Upper lobe of left lung (tissue), 4 donors: ENCODE data around the gene DCBLD1.

Experiments used
- EP300 ChIP-seq, 4 donors: sonication (generic); formaldehyde crosslinking; IDR thresholded peaks; one replicate each; pipeline ENCODE4 v1.5.1; 2017; ENCODE audit warnings: antibody characterized with exemption in 4 of 4, control low read depth in 2 of 4
- POLR2A ChIP-seq, 4 donors: fragments of 450-650 bp; IDR thresholded peaks; one replicate each; pipeline ENCODE4 v1.5.1; 2016 to 2017; ENCODE audit warnings: antibody characterized with exemption in 4 of 4, mild to moderate bottlenecking in 2 of 4
- TF ChIP-seq, protein P1 (sequence below), 6 experiments: fragments of 450-650 bp in 4 of 6; fragments of 200-600 bp in 2 of 6; sonication (generic) in 2 of 6; IDR thresholded peaks; one replicate each; pipeline ENCODE4 v1.5.1; 2016 to 2019; ENCODE audit warnings: antibody characterized with exemption in 6 of 6

DNA sequence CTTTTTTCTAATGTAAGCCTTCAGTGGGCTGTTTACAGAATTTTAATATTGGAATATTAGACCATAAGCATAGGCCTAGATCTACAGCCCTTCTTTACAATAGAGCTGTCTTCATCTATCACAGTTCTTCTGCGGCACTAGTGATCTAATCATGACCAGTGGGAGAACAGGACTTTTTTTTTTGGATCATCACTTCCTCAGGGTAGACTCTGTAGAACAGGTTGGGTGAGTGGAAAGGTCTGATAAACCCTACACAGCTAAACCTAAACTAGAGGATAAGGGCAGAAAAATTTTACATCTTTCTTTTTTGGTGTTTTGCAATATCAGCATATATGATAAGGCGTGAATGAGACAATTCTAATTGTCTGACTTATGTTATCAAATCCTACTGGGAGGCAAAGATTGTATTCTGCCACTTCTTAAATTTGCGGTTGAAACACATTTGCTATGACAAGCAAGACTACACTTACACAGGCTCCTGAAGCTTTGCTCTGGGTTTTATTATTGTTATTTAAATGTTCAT is 67.7 kb downstream of the DCBLD1 start:
- TF ChIP-seq, protein P1, sequence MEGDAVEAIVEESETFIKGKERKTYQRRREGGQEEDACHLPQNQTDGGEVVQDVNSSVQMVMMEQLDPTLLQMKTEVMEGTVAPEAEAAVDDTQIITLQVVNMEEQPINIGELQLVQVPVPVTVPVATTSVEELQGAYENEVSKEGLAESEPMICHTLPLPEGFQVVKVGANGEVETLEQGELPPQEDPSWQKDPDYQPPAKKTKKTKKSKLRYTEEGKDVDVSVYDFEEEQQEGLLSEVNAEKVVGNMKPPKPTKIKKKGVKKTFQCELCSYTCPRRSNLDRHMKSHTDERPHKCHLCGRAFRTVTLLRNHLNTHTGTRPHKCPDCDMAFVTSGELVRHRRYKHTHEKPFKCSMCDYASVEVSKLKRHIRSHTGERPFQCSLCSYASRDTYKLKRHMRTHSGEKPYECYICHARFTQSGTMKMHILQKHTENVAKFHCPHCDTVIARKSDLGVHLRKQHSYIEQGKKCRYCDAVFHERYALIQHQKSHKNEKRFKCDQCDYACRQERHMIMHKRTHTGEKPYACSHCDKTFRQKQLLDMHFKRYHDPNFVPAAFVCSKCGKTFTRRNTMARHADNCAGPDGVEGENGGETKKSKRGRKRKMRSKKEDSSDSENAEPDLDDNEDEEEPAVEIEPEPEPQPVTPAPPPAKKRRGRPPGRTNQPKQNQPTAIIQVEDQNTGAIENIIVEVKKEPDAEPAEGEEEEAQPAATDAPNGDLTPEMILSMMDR (IDR thresholded peaks at IDR 0.05), result no peak
- TF ChIP-seq POLR2A (IDR thresholded peaks at IDR 0.05), result no peak
- TF ChIP-seq EP300 (IDR thresholded peaks at IDR 0.05), result no peak
